Fibroblast of lung (primary cell): ENCODE measurements around the gene CXCL8. TPM values are rescaled to one million over a fixed set of nuclear protein-coding genes. Genes with fewer than 3 reads are reported as not detected.

Experiments used
- DNase-seq, 2 donors: peaks; one replicate each; pipeline versions ENCODE4 v3.0.0 to v3.0.0-alpha.2; 2010; ENCODE audit warnings: low read depth in 2 of 2
- H2AFZ ChIP-seq: 2 replicates; pipeline ENCODE4 v1.5.1; 2012; ENCODE audit warnings: low read length, control low read depth, inconsistent platforms
- H3K27ac ChIP-seq: 2 replicates; pipeline ENCODE4 v1.5.1; 2011; ENCODE audit warnings: low read length, control low read depth; ENCODE audit not compliant: insufficient read depth
- H3K27me3 ChIP-seq: 2 replicates; pipeline ENCODE4 v1.5.1; 2011; ENCODE audit warnings: mild to moderate bottlenecking, low read length; ENCODE audit not compliant: control insufficient read depth, insufficient read depth
- H3K36me3 ChIP-seq: 2 replicates; pipeline ENCODE4 v1.5.1; 2011; ENCODE audit warnings: low read length; ENCODE audit not compliant: control insufficient read depth, insufficient read depth
- H3K4me1 ChIP-seq: 2 replicates; pipeline ENCODE4 v1.5.1; 2011; ENCODE audit warnings: low read length; ENCODE audit not compliant: control insufficient read depth, insufficient read depth; ENCODE audit errors: extremely low read depth
- H3K4me2 ChIP-seq: 2 replicates; pipeline ENCODE4 v1.5.1; 2011; ENCODE audit warnings: low read length, control low read depth; ENCODE audit not compliant: insufficient read depth; ENCODE audit errors: extremely low read depth
- H3K4me3 ChIP-seq, 4 experiments: fragments of 200-600 bp in 1 of 4; sonication (generic) in 1 of 4; replicated peaks in 1 of 4; 2 replicates each; pipeline ENCODE4 v1.5.1; 2011 to 2016; ENCODE audit warnings: low read length in 4 of 4, low read depth in 3 of 4, mild to moderate bottlenecking in 3 of 4, control low read depth in 2 of 4, inconsistent platforms in 1 of 4, mixed read lengths in 1 of 4; ENCODE audit not compliant: insufficient read depth in 1 of 4; ENCODE audit errors: control extremely low read depth in 1 of 4
- H3K79me2 ChIP-seq: 2 replicates; pipeline ENCODE4 v1.5.1; 2012; ENCODE audit warnings: mild to moderate bottlenecking, low read length, inconsistent platforms; ENCODE audit not compliant: control insufficient read depth, insufficient read depth
- H3K9ac ChIP-seq: 2 replicates; pipeline ENCODE4 v1.5.1; 2011; ENCODE audit warnings: mild to moderate bottlenecking, low read length, control low read depth; ENCODE audit not compliant: insufficient read depth
- H3K9me3 ChIP-seq: 2 replicates; pipeline ENCODE4 v1.5.1; 2012; ENCODE audit warnings: low read depth, low read length; ENCODE audit not compliant: control insufficient read depth, insufficient read depth
- H4K20me1 ChIP-seq: 2 replicates; pipeline ENCODE4 v1.5.1; 2011; ENCODE audit warnings: low read length; ENCODE audit not compliant: control insufficient read depth, insufficient read depth; ENCODE audit errors: extremely low read depth
- EZH2 ChIP-seq: IDR thresholded peaks from 2 replicates; pipeline ENCODE4 v1.5.1; 2012; ENCODE audit warnings: low read length, control low read depth, mild to moderate bottlenecking; ENCODE audit errors: missing control alignments
- polyA plus RNA-seq, 2 donors: library from polyadenylated mRNA; depleted of rRNA in 1 of 2; stranded (reverse) in 1 of 2; unstranded in 1 of 2; fragments of >200 nt; gene quantifications; 2 replicates each; pipeline ENCODE4 v1.2.1, GENCODE V29; 2011 to 2012; ENCODE audit warnings: missing spikeins in 1 of 2
- total RNA-seq: library from RNA; depleted of rRNA; stranded (reverse); fragments of >200 nt; gene quantifications from 2 replicates; pipeline ENCODE4 v1.2.1, GENCODE V29; 2014
- TF ChIP-seq, protein P1 (sequence below), 2 donors: IDR thresholded peaks in 1 of 2; conservative IDR thresholded peaks in 1 of 2; 1 replicate in 1 of 2; 2 replicates in 1 of 2; pipeline ENCODE4 v1.5.1; 2011 to 2012; ENCODE audit warnings: low read length in 2 of 2, control low read depth in 1 of 2, inconsistent platforms in 1 of 2, low read depth in 1 of 2, mild to moderate bottlenecking in 1 of 2

The CXCL8 gene
- total and polyA plus RNA-seq, 2 donors (not counting 1 experiment from before 2014, with no cell fraction given): 1.3 to 1.4 TPM

DNA sequence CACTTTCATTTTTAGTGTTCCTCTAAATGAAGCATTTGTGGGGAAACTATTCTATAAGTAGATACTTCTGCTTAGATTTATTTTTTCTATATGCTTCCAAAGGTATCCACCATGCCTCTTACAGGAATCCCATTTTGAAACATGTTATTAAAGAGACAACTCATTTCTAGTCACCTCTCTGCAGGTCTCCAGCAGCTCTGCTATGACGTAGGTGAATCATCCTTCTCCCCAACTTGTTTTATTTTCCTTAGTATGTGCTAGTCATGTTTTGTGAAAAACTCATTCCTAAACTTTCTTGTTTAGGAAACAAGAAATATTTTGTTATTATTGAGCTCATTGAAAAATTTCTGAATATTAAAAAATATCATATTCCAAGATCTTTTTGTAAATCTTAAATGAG is 12.8 kb downstream of the CXCL8 start:
- Histone ChIP-seq H4K20me1 (no peaks in the 10 kb centered on the region), H3K9me3 (no peaks in the 10 kb centered on the region), H3K27ac (no peak overlapping the region), H3K4me2 (no peak overlapping the region), H3K4me1 (no peaks in the 10 kb centered on the region), H3K36me3 (no peaks in the 10 kb centered on the region), H3K9ac (no peak overlapping the region), H2AFZ (no peak overlapping the region), H3K27me3 (no peaks in the 10 kb centered on the region), H3K79me2 (no peaks in the 10 kb centered on the region), H3K4me3 (no peak overlapping the region)
- no peak for DNase-seq
- TF ChIP-seq EZH2: no peak
- TF ChIP-seq, protein P1, sequence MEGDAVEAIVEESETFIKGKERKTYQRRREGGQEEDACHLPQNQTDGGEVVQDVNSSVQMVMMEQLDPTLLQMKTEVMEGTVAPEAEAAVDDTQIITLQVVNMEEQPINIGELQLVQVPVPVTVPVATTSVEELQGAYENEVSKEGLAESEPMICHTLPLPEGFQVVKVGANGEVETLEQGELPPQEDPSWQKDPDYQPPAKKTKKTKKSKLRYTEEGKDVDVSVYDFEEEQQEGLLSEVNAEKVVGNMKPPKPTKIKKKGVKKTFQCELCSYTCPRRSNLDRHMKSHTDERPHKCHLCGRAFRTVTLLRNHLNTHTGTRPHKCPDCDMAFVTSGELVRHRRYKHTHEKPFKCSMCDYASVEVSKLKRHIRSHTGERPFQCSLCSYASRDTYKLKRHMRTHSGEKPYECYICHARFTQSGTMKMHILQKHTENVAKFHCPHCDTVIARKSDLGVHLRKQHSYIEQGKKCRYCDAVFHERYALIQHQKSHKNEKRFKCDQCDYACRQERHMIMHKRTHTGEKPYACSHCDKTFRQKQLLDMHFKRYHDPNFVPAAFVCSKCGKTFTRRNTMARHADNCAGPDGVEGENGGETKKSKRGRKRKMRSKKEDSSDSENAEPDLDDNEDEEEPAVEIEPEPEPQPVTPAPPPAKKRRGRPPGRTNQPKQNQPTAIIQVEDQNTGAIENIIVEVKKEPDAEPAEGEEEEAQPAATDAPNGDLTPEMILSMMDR (conservative IDR thresholded peaks at IDR 0.05 in 1 of 2, IDR thresholded peaks at IDR 0.05 in 1 of 2; ENCODE audit: low read depth in 1 of 2, low read length in 2 of 2): no peak

DNA sequence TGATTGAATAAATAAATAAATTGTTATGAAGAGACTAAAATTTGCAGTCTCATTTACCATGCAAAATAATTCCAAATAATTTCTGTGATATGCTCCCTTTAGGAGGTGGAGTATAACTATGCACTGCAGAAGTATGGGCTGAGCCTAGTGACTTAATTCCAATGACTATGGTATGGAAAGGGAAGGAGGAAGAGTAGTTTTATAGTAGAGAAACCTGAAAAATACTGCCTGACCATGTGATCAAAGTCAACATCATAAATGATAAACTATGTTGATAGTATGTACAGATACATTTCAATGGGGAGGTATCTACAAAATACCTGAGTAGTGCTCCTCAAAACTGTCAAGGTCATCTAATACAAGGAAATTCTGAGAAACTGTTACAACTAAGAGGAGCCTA is 14.6 kb downstream of the CXCL8 start:
- Histone ChIP-seq H3K36me3 (no peaks in the 10 kb centered on the region), H3K4me3 (no peak overlapping the region), H3K4me1 (no peaks in the 10 kb centered on the region), H3K4me2 (no peak overlapping the region), H4K20me1 (no peaks in the 10 kb centered on the region), H3K27me3 (no peaks in the 10 kb centered on the region), H3K9ac (no peak overlapping the region), H2AFZ (no peak overlapping the region), H3K9me3 (no peaks in the 10 kb centered on the region), H3K79me2 (no peaks in the 10 kb centered on the region), H3K27ac (no peak overlapping the region)
- TF ChIP-seq, protein P1 (conservative IDR thresholded peaks at IDR 0.05 in 1 of 2, IDR thresholded peaks at IDR 0.05 in 1 of 2; ENCODE audit: low read depth in 1 of 2, low read length in 2 of 2): no peak
- TF ChIP-seq EZH2: no peak
- DNase-seq: no peak

DNA sequence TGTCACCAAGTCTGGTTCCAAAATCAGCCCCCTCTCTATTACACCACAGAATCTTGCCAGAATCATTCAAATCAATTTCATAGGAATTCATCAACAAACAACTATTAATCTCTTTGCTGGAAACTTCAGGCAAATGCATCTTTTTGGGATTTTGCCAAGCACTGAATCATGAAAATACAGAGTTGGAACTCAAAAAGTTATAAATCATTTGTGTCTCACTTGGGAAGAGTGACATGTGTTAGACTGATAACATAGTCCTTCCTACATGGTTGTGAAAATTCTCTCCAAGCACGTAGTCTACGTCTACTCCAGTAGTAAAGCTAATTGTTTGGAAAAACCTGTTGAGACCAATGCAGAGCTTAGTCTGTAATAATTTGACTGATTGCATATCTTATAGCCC is 19.0 kb downstream of the CXCL8 start:
- TF ChIP-seq, protein P1 (conservative IDR thresholded peaks at IDR 0.05 in 1 of 2, IDR thresholded peaks at IDR 0.05 in 1 of 2; ENCODE audit: low read depth in 1 of 2, low read length in 2 of 2): no peak
- TF ChIP-seq EZH2: no peak

More for the DNA sequence above, 19.0 kb downstream of the CXCL8 start:
- no peak overlapping the region for H3K9ac ChIP-seq
- H2AFZ ChIP-seq: no peak overlapping the region
- no peak overlapping the region for H3K4me2 ChIP-seq
- DNase-seq: peak in 1 of 2 donors; percentile 6
- H3K27me3 ChIP-seq: no peaks in the 10 kb centered on the region
- H3K4me1 ChIP-seq: no peaks in the 10 kb centered on the region
- H3K4me3 ChIP-seq: no peak overlapping the region
- H3K9me3 ChIP-seq: no peaks in the 10 kb centered on the region
- H3K79me2 ChIP-seq: no peaks in the 10 kb centered on the region
- H3K27ac ChIP-seq: no peak overlapping the region
- H3K36me3 ChIP-seq: no peaks in the 10 kb centered on the region
- H4K20me1 ChIP-seq: no peaks in the 10 kb centered on the region
